Panc1 (cell line): ENCODE measurements around the gene ARHGAP23.
A peak's percentile ranks its signal among the peaks of the same experiment; 100 is the strongest.

ENCODE experiments used
- POLR2AphosphoS5 ChIP-seq: IDR thresholded peaks from 2 replicates; pipeline ENCODE4 v1.6.1; 2012; ENCODE audit warnings: mild to moderate bottlenecking, low read depth, low read length, moderate library complexity
- TF ChIP-seq, protein P1 (sequence below): fragments of 450-650 bp; IDR thresholded peaks from 2 replicates; pipeline ENCODE4 v1.5.1; 2017; ENCODE audit warnings: mild to moderate bottlenecking

DNA sequence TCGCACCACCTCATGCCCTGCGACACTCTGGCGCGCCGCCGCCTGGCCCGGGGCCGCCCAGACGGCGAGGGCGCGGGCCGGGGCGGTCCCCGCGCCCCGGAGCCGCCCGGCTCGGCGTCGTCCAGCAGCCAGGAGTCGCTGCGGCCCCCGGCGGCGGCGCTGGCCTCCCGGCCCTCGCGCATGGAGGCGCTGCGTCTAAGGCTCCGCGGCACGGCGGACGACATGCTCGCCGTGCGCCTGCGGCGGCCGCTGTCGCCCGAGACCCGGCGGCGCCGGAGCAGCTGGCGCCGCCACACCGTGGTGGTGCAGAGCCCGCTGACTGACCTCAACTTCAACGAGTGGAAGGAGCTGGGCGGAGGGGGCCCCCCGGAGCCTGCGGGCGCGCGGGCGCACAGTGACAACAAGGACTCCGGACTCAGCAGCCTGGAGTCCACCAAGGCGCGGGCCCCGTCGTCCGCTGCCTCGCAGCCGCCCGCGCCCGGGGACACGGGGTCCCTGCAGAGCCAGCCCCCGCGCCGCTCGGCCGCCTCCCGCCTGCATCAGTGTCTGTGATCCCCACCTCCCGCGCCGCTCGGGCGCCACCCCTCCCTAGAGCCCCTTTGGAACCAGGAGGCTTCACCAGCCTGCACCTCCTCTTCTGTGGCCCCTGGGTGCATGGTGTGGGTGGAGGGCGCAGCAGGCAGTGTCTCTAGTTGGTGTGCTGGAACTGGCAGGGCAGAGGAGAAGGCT lies 82.3 kb downstream of the ARHGAP23 start:
- TF ChIP-seq POLR2AphosphoS5, result no peak
- TF ChIP-seq, protein P1, sequence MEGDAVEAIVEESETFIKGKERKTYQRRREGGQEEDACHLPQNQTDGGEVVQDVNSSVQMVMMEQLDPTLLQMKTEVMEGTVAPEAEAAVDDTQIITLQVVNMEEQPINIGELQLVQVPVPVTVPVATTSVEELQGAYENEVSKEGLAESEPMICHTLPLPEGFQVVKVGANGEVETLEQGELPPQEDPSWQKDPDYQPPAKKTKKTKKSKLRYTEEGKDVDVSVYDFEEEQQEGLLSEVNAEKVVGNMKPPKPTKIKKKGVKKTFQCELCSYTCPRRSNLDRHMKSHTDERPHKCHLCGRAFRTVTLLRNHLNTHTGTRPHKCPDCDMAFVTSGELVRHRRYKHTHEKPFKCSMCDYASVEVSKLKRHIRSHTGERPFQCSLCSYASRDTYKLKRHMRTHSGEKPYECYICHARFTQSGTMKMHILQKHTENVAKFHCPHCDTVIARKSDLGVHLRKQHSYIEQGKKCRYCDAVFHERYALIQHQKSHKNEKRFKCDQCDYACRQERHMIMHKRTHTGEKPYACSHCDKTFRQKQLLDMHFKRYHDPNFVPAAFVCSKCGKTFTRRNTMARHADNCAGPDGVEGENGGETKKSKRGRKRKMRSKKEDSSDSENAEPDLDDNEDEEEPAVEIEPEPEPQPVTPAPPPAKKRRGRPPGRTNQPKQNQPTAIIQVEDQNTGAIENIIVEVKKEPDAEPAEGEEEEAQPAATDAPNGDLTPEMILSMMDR, result peak; percentile 60
